ENCODE data around the gene GATA1.

The GATA1 gene

GRCh38 chrX:48802089-48802904, 15.9 kb downstream of the GATA1 start:
- peak overlapping the region; percentile 56 to 68 for H3K4me3 ChIP-seq (replicated peaks in 1 of 2; ENCODE audit: low read depth in 2 of 2, low read length in 2 of 2)
- DNase-seq (ENCODE audit: low read depth in 2 of 2) = peak; percentile 81 to 85
- no peak for TF ChIP-seq CTCF (IDR thresholded peaks at IDR 0.05; ENCODE audit: low read depth, low read length)

- no peak for TF ChIP-seq CTCF (IDR thresholded peaks at IDR 0.05; ENCODE audit: low read depth, low read length)
- peak; percentile 0 to 3 for DNase-seq (ENCODE audit: low read depth in 2 of 2)
- H3K4me3 ChIP-seq (replicated peaks in 1 of 2; ENCODE audit: low read depth in 2 of 2, low read length in 2 of 2) = peak overlapping the region; percentile 56 to 68
Observed at GRCh38 chrX:48802905-48803200, 16.5 kb downstream of the GATA1 start.

- peak in 1 of 2 donors; percentile 0 for DNase-seq (ENCODE audit: low read depth in 2 of 2)
Observed at GRCh38 chrX:48806081-48806480, 19.7 kb downstream of the GATA1 start.

GRCh38 chrX:48813644-48814043, 27.3 kb downstream of the GATA1 start:
- no peak for TF ChIP-seq CTCF (IDR thresholded peaks at IDR 0.05; ENCODE audit: low read depth, low read length)
- no peak overlapping the region for H3K4me3 ChIP-seq (replicated peaks in 1 of 2; ENCODE audit: low read depth in 2 of 2, low read length in 2 of 2)
- no peak for DNase-seq (ENCODE audit: low read depth in 2 of 2)

More at GRCh38 chrX:48806081-48806480, 19.7 kb downstream of the GATA1 start:
- H3K4me3 ChIP-seq (replicated peaks in 1 of 2; ENCODE audit: low read depth in 2 of 2, low read length in 2 of 2) = no peak overlapping the region
- no peak for TF ChIP-seq CTCF (IDR thresholded peaks at IDR 0.05; ENCODE audit: low read depth, low read length)

- H3K4me3 ChIP-seq (replicated peaks in 1 of 2; ENCODE audit: low read depth in 2 of 2, low read length in 2 of 2) = no peak overlapping the region
- TF ChIP-seq CTCF (IDR thresholded peaks at IDR 0.05; ENCODE audit: low read depth, low read length) = no peak
- no peak for DNase-seq (ENCODE audit: low read depth in 2 of 2)
Observed at GRCh38 chrX:48814722-48815121, 28.3 kb downstream of the GATA1 start.

- TF ChIP-seq CTCF (IDR thresholded peaks at IDR 0.05; ENCODE audit: low read depth, low read length) = no peak
- H3K4me3 ChIP-seq (replicated peaks in 1 of 2; ENCODE audit: low read depth in 2 of 2, low read length in 2 of 2) = no peak overlapping the region
- DNase-seq (ENCODE audit: low read depth in 2 of 2) = no peak
Observed at GRCh38 chrX:48815266-48815665, 28.9 kb downstream of the GATA1 start.

All from cardiac fibroblast (primary cell).